Endometrium (tissue), 2 donors: ENCODE measurements around the gene HBG1.

Source experiments
- FAIRE-seq: peaks from 2 replicates; lab custom pipeline; 2012; peaks lifted over from hg19 to GRCh38; lab: Jason Lieb, UNC
- donor health status: control.
- donor health status: control.

HBG1 gene

DNA sequence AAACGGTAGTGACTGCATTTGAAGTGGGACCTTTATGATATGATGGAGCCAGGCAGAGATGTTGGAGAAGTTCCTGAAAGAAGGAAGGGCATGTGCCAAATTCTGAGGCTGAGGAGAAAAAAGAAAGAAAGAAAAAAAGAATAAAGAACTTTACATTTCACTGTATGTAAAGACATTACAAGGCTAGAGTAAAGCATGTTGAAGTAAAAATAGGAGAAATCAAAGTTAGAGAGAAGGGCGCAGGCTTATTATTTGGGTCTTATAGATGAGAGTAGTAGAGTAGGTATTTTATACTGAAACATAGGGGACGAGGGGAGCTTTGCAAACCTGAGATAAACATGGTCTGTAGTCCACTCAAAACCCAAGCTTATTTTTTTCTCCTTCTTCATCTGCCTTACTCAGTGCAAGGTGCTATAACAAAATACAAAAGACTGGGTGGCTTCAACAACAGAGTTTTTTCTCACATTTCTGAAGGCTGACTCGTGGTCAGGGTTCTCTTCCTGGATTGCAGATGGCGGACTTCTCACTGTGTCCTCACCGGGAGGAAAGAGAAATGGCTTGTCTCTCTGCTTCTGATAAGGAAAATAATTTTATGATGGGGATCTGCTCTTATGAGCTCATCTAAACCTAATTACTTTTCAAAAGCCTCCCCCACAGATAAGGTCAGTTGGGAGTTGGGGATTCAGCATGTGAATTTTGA is 2.7 kb downstream of the HBG1 start:
- FAIRE-seq: no peak

GRCh38 chr11:5245155-5245554 is 4.5 kb downstream of the HBG1 start:
- no peak for FAIRE-seq

DNA sequence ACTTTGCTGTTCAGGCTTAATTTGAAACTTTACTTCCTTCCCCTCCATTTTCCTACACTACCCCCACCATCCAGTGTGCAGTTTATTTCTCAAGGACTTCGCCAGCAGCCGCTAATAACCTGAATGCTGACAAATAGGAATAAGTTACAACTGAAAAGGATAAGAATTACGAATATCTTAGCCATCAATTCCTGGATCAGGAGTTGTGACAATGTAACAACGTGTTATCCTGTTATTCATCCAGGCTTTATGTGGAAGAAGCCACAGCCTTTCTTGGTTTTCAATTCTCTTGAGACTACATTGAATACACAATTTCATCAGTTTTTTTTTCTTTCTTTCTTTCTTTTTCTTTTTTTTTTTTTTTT is 5.9 kb downstream of the HBG1 start:
- no peak for FAIRE-seq

DNA sequence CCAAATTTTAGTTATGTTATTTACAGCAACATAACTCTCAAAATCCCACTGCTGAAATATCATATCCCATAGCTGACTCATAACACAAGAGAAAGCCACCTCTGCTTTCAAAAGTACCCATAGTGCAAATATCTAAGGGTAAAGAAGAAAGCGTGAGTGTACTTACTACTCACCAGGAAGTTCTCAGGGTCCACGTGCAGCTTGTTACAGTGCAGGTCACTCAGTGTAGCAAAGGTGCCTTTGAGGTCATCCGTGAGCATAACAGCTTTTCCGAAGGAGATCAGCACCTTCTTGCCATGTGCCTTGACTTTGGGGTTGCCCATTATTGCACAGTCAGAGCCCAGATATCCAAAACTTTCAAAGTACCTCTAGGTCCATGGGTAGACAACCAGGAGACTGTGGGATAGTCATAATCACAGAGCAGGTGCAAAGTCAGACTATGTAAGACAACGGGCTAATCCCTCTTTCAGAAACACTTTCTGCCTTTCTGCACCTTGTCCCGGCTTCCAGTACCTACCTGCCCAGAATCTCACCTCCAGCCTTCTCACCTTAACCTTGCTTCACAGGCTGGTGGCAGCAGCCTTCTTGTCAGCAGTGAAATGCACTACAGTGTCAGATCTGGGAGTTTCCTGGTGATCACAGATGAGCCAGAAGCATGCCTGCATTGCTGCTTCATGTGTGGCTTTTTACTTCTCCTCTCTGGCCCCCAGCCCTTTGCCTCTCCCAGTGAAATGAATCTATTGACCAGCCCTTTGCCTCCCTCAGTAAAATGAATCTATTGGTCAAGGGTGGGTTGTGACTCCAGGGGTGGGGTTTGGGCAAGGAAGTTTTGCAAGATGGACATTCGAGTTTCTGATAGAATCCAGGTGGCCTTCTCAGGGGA is 6.5 kb downstream of the HBG1 start:
- FAIRE-seq: no peak

DNA sequence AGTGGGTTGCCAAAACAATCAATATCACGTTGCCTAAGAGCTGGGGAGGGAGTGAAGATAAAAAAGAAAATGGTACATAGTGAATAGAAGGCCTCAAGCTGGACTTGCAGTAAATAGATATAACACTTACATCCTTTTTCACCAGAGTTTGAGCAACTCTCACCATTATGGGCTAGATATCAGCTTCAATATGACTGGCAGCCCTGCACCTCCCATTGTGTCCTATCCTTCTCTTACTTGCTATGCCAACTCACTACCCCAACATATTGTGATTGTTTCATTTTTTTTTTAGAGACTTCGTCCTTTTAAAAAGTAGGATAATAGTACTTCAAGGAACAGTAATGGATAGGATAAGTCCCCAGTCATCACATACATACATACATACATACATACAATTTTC is 7.4 kb downstream of the HBG1 start:
- no peak for FAIRE-seq

DNA sequence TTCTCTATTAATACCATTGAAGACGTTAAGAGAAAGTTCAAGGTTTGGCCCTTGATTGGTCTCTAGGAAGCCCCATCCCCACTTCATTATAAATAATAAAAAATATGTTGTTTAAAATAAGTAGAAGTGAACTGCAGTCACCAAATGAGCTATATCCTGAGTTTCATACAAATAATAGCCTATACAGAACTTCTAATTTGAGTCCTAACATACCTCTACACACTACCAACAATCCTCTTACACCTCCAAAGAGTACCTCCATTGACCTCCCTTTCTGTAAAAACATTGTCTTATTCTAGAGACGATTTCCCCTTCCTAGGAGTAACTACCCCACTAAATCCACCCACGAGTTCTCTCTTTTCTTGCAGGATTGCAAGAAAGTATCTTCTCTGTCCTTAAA is 8.2 kb downstream of the HBG1 start:
- FAIRE-seq: no peak

GRCh38 chr11:5240458-5240857 is 9.2 kb downstream of the HBG1 start:
- FAIRE-seq: no peak

DNA sequence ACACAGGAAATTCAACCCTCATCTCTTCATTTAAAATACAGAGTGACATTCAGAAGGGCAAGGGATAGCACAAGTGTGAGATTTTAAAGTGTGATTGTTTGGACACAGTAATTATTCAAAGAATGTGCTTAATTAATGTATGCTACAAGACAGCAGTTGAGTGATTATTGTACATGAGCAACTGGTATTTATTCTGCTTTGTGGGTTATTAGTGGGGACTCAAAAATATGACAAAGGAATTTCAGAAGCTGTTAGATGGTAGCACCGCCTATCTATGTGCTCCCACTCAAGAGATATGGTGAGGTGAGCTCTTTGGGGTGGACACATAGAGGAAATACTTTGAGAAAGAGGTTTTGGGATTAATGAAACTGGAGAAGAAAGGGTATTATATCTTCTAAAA is 9.6 kb downstream of the HBG1 start:
- no peak for FAIRE-seq

DNA sequence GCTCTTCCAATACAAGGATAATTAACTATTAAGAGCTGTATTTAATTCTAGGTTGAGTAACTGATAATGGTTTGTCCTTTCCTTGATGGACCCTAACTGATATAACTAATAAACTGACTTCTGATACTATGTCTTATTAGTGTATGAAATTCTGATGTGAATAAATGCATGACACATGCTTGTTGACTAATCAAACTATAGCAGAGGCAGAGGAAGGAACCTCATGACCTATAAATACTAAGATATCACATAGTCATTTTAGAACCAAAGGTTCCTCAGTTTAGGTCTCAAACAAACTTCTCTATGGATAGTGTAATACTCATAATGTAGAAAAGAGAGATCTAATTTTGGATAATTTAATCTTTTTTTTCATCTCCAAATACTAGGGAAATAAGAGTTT is 10.6 kb downstream of the HBG1 start:
- FAIRE-seq: no peak

- no peak for FAIRE-seq
Measured at GRCh38 chr11:5238486-5238885, 11.2 kb downstream of the HBG1 start.

GRCh38 chr11:5237420-5237819 is 12.2 kb downstream of the HBG1 start:
- FAIRE-seq: no peak

DNA sequence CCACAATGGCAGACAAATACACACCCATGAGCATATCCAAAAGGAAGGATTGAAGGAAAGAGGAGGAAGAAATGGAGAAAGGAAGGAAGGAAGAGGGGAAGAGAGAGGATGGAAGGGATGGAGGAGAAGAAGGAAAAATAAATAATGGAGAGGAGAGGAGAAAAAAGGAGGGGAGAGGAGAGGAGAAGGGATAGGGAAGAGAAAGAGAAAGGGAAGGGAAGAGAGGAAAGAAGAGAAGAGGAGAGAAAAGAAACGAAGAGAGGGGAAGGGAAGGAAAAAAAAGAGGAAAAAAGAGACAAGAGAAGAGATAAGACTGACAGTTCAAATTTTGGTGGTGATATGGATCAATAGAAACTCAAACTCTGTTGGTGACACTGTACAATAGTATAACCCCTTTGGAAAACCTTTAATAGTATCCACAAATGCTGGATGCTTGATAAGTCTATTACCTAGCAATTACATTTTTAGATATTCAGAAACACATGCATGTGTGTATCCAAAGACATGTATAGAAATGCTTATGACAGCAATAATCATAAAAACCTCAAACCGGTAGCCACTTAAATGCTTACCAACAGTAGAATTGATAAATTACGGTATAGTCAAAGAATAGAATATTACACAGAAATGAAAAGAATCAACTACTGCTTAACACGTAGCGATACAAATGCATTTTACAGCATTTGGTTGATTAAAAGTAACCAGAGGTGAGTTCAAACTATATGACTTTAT is 14.1 kb downstream of the HBG1 start:
- FAIRE-seq: no peak

GRCh38 chr11:5234381-5234834 is 15.2 kb downstream of the HBG1 start, which contains the start of gene HBD:
Gene HBD (minus strand): TSS chr11:5234483. CDS start chr11:5234433, 50 bp downstream.
- FAIRE-seq: no peak

DNA sequence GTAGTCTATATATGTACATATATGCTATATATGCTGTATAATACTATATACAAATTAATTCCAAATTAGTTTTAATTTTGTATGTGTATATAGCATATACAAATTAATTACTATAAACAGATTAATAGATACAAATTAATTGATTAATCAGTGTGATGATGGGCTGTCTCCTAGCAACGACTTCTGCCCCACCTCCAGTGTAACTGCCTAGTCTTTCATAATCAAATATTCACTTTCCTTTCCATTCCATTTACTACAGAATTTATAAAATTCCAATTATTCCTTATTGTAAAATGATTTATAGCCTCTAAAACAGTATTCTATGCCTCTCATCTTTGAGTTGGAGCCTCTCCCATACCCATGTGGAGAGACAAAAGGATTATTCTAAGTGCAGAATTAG is 16.4 kb downstream of the HBG1 start:
- FAIRE-seq: no peak

DNA sequence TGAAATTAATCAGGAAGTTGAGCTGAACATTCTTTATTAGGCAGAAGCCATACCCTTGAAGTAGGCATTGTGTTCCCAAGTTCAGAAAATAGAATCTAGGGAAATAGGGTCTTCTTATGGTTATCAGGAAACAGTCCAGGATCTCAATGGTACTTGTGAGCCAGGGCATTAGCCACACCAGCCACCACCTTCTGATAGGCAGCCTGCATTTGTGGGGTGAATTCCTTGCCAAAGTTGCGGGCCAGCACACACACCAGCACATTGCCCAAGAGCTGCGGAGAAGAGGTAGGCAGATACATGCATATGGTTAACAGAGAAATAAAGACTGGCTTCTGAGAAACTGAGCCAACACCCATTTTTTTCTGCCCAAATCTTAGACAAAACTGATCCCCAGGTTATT is 16.8 kb downstream of the HBG1 start:
- FAIRE-seq: no peak

DNA sequence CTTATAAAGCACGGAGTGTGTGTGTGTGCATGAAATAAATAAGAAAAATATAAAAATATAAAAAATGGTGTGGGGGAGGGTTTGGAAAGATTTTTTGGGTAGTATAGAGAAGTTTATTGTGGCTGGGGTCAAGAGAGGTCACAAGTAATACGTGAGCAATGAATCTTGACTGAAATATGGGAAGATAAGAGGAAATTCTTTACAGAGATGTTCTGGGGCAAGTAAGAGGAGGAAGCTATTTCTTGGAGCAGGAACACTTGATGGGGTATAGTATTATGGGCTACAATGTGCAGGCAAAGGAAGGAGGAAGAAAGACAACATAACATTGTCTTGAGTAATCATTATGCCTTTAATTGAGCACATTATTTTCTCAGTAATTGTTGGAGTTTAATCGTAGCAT is 17.5 kb downstream of the HBG1 start:
- FAIRE-seq: no peak

GRCh38 chr11:5231111-5231510 is 18.5 kb downstream of the HBG1 start:
- FAIRE-seq: no peak

GRCh38 chr11:5230266-5230665 is 19.4 kb downstream of the HBG1 start:
- FAIRE-seq: no peak

DNA sequence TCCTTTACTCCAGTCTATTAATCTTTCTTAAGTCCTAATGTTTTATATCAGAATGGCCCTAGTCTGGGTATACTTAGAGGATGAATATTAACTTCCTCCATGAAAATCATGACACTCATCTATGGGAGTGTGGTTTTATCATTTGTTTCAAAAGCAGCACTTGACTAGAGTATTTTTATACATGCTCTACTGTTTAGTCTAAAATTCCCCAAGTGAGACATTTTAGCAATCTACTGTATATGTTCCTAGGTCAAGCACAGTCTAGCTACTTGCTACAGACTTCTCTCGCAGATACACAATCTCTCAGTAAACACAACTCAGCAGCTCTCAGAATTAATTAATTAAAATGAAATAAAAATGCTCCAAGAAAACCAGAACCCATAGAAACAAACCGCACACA is 19.9 kb downstream of the HBG1 start:
- FAIRE-seq: no peak

GRCh38 chr11:5229356-5229755 is 20.3 kb downstream of the HBG1 start:
- FAIRE-seq: no peak

GRCh38 chr11:5228124-5228523 is 21.5 kb downstream of the HBG1 start:
- FAIRE-seq: no peak

DNA sequence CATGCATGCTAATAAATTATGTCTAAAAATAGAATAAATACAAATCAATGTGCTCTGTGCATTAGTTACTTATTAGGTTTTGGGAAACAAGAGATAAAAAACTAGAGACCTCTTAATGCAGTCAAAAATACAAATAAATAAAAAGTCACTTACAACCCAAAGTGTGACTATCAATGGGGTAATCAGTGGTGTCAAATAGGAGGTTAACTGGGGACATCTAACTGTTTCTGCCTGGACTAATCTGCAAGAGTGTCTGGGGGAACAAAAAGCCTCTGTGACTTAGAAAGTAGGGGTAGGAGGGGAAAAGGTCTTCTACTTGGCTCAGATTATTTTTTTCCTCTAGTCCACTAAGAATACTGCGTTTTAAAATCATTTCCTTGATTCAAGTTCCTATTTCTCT is 22.0 kb downstream of the HBG1 start:
- no peak for FAIRE-seq

- no peak for FAIRE-seq
Measured at GRCh38 chr11:5226732-5227310, 22.8 kb downstream of the HBG1 start, which contains the start of gene HBB. Gene HBB (minus strand): TSS chr11:5227071. CDS start chr11:5227021, 50 bp downstream.
